PC-9 (cell line): ENCODE data around the gene SLC22A31. TPM values are rescaled to one million over a fixed set of nuclear protein-coding genes. Genes with fewer than 3 reads are reported as not detected.

Experiments used
- BruUV-seq: library from RNA; stranded (reverse); fragments of 400-500 nt; replicated peaks from 2 replicates; lab custom pipeline; 2021; lab: Mats Ljungman, UMichigan
- CTCF ChIA-PET: fragments of 300-600 bp; sonication (Branson Sonifier 250); formaldehyde crosslinking; loops from one replicate; lab custom pipeline; 2022; ENCODE audit warnings: antibody characterized with exemption; lab: Charles Lee
- POLR2A ChIA-PET: fragments of 300-600 bp; sonication (Branson Sonifier 250); formaldehyde crosslinking; loops from one replicate; lab custom pipeline; 2022; ENCODE audit warnings: antibody characterized with exemption; ENCODE audit not compliant: unreplicated experiment; lab: Charles Lee
- DNase-seq, 2 experiments: peaks; one replicate each; pipeline versions ENCODE4 v3.0.0 to v3.0.0-alpha.2; 2015 to 2022; ENCODE audit warnings: mixed read lengths in 1 of 2
- H2AFZ ChIP-seq: fragments of 200-600 bp; sonication (generic); 2 replicates; pipeline ENCODE4 v1.8.1; 2017; ENCODE audit warnings: antibody characterized with exemption
- H3F3A ChIP-seq: fragments of 200-600 bp; sonication (generic); 2 replicates; pipeline ENCODE4 v1.8.1; 2017; ENCODE audit warnings: antibody characterized with exemption, mild to moderate bottlenecking, low read depth; ENCODE audit not compliant: insufficient read depth
- H3K27ac ChIP-seq: fragments of 200-600 bp; sonication (generic); 2 replicates; pipeline ENCODE4 v1.6.1; 2016; ENCODE audit warnings: mixed run types
- H3K27me3 ChIP-seq: fragments of 200-600 bp; sonication (generic); 2 replicates; pipeline ENCODE4 v1.6.1; 2016; ENCODE audit warnings: low read depth, mixed run types; ENCODE audit not compliant: insufficient read depth
- H3K36me3 ChIP-seq: fragments of 200-600 bp; sonication (generic); 2 replicates; pipeline ENCODE4 v1.6.1; 2016; ENCODE audit warnings: low read depth, mixed run types
- H3K4me1 ChIP-seq: fragments of 200-600 bp; sonication (generic); replicated peaks from 2 replicates; pipeline ENCODE4 v1.6.1; 2016; ENCODE audit warnings: mixed run types; ENCODE audit not compliant: insufficient read depth
- H3K4me2 ChIP-seq: fragments of 200-600 bp; sonication (generic); 2 replicates; pipeline ENCODE4 v1.6.1; 2017; ENCODE audit warnings: mixed run types
- H3K4me3 ChIP-seq: fragments of 200-600 bp; sonication (generic); 2 replicates; pipeline ENCODE4 v1.6.1; 2016; ENCODE audit warnings: mixed run types
- H3K79me2 ChIP-seq: fragments of 200-600 bp; sonication (generic); 2 replicates; pipeline ENCODE4 v1.6.1; 2017; ENCODE audit warnings: low read depth, mixed run types
- H3K9me2 ChIP-seq: fragments of 200-600 bp; sonication (generic); 2 replicates; pipeline ENCODE4 v1.8.1; 2017; ENCODE audit warnings: mild to moderate bottlenecking; ENCODE audit not compliant: insufficient read depth
- H3K9me3 ChIP-seq: fragments of 200-600 bp; sonication (generic); 2 replicates; pipeline ENCODE4 v1.8.1; 2016; ENCODE audit warnings: low read depth; ENCODE audit not compliant: insufficient read depth
- H4K20me1 ChIP-seq: fragments of 200-600 bp; sonication (generic); 2 replicates; pipeline ENCODE4 v1.8.1; 2017; ENCODE audit not compliant: insufficient read depth
- EZH2 ChIP-seq: fragments of 200-600 bp; sonication (generic); IDR thresholded peaks from 2 replicates; pipeline ENCODE4 v1.8.0; 2017; ENCODE audit warnings: antibody characterized with exemption, low read depth
- intact Hi-C: fragments of 100-400 bp; cut with micrococcal nuclease; formaldehyde crosslinking; loops from one replicate; pipeline ENCODE4 v1.10.0; 2022; ENCODE audit not compliant: unreplicated experiment
- total RNA-seq: library from RNA; stranded (reverse); gene quantifications from 2 replicates; pipeline ENCODE4 v1.2.3, GENCODE V29; 2021
- TF ChIP-seq, protein P1 (sequence below): fragments of 200-600 bp; sonication (generic); conservative IDR thresholded peaks from 2 replicates; pipeline ENCODE4 v1.6.1; 2017; ENCODE audit warnings: mixed run types, antibody characterized with exemption, mild to moderate bottlenecking, moderate library complexity

The SLC22A31 gene
- total RNA-seq, 1 experiment from 2014 or later = 2.5 TPM

DNA sequence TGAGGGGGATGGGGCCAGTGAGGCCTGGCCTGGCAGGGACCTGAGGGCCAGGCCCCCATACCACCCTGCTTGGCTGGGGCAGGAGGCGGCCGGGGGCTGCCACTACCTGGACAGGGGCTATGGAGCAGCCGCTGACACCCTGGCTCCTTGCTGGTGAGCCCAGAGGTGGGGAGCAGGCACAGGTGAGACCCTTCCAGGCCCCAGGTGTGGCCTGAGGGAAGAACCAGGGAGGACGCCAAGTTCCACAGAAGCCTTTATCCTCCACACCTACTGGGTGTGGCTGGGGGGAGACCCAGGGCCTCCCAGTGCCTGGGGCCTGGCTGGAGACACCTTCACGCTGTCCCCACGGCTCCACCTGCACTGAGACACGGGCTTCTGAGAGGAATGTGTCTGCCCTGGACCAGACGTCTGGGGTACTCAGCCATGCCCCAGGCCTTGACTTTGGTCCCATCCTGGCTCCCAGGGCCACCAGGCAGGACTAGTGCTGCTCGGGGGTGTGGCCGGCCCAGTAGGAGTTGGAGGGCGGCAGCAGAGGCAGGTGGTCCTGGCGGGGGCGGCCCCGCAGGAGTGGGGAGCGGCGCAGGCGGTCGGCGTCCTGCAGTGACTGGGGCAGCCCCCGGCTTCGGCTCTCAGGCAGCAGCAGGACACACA, 4.7 kb downstream of the SLC22A31 start:
- H3K4me3 ChIP-seq = no peak overlapping the region
- H3K27ac ChIP-seq = no peak overlapping the region
- TF ChIP-seq, protein P1, sequence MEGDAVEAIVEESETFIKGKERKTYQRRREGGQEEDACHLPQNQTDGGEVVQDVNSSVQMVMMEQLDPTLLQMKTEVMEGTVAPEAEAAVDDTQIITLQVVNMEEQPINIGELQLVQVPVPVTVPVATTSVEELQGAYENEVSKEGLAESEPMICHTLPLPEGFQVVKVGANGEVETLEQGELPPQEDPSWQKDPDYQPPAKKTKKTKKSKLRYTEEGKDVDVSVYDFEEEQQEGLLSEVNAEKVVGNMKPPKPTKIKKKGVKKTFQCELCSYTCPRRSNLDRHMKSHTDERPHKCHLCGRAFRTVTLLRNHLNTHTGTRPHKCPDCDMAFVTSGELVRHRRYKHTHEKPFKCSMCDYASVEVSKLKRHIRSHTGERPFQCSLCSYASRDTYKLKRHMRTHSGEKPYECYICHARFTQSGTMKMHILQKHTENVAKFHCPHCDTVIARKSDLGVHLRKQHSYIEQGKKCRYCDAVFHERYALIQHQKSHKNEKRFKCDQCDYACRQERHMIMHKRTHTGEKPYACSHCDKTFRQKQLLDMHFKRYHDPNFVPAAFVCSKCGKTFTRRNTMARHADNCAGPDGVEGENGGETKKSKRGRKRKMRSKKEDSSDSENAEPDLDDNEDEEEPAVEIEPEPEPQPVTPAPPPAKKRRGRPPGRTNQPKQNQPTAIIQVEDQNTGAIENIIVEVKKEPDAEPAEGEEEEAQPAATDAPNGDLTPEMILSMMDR = no peak
- no peak for TF ChIP-seq EZH2
- peaks cover 9% of the 10 kb centered on the region; the same call in 1 of the 2 replicates for H3K4me1 ChIP-seq
- H4K20me1 ChIP-seq = no peaks in the 10 kb centered on the region
- H3K27me3 ChIP-seq = peaks cover 6% of the 10 kb centered on the region
- POLR2A ChIA-PET = no interaction called here
- no peak for DNase-seq
- no peak overlapping the region for H2AFZ ChIP-seq
- CTCF ChIA-PET = no interaction called here
- peaks cover 6% of the 10 kb centered on the region; the same call in 1 of the 2 replicates for H3F3A ChIP-seq
- no peak overlapping the region for H3K4me2 ChIP-seq
- H3K36me3 ChIP-seq = no peaks in the 10 kb centered on the region
- no peaks in the 10 kb centered on the region for H3K9me3 ChIP-seq
- BruUV-seq = no TSS peak
- intact Hi-C loops = no loop called here
- H3K79me2 ChIP-seq = no peaks in the 10 kb centered on the region
- H3K9me2 ChIP-seq = no peaks in the 10 kb centered on the region

- CTCF ChIA-PET = no interaction called here
- Histone ChIP-seq H3K27me3 (no peaks in the 10 kb centered on the region), H3F3A (peaks cover 16% of the 10 kb centered on the region; the same call in 1 of the 2 replicates), H2AFZ (no peak overlapping the region), H3K27ac (no peak overlapping the region), H4K20me1 (no peaks in the 10 kb centered on the region), H3K4me3 (no peak overlapping the region), H3K36me3 (no peaks in the 10 kb centered on the region), H3K4me2 (no peak overlapping the region), H3K9me2 (no peaks in the 10 kb centered on the region), H3K79me2 (no peaks in the 10 kb centered on the region), H3K9me3 (no peaks in the 10 kb centered on the region), H3K4me1 (no peaks in the 10 kb centered on the region)
- POLR2A ChIA-PET = no interaction called here
- intact Hi-C loops = no loop called here
- no peak for TF ChIP-seq EZH2
- TF ChIP-seq, protein P1 = no peak
- DNase-seq = no peak
- BruUV-seq = no TSS peak
Observed at GRCh38 chr16:89194340-89195311, 5.7 kb downstream of the SLC22A31 start.

DNA sequence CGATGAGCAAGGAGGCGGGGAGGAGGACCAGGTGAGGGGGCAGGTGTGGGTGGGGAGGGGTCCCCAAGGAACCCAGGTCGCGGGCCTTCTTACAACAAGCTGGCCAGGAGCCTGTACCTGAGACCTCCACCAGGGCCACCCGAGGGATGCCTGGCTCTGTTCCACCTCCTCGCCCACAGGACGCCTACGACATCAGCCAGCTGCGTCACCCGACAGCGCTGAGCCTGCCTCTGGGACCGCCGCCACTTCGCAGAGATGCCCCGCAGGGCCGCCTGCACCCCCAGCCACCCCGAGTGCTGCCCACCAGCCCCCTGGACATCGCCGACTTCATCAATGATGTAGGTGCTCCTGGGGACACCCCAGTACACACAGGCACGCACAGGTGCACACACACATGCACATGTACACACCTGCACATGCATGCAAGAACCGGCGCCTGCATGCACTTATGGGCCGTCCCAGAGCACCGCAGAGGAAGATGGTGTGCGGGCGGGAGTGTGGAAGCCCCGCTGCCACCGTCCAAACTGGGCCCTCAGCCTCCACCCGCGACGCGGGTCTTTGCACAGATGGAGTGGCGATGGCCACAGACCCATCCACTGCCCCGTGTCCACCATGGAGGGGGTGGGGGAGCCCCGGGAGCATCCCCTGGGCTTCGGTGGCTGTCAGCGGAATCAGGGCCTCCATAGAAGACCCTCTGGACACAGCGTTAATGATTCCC, 6.6 kb downstream of the SLC22A31 start:
- H3K4me2 ChIP-seq = no peak overlapping the region
- no peak overlapping the region for H2AFZ ChIP-seq
- H3K4me1 ChIP-seq = no peaks in the 10 kb centered on the region
- no TSS peak for BruUV-seq
- H3K27ac ChIP-seq = no peak overlapping the region
- CTCF ChIA-PET = interaction anchor here (0.6 kb wide), 1 partner anchor 456 kb away, joined by 9 read pairs; no protein-coding TSS in a partner anchor
- H4K20me1 ChIP-seq = no peaks in the 10 kb centered on the region
- DNase-seq = no peak
- no peaks in the 10 kb centered on the region for H3K27me3 ChIP-seq
- POLR2A ChIA-PET = no interaction called here
- H3K36me3 ChIP-seq = no peaks in the 10 kb centered on the region
- H3K79me2 ChIP-seq = no peaks in the 10 kb centered on the region
- intact Hi-C loops = no loop called here
- H3K9me2 ChIP-seq = no peaks in the 10 kb centered on the region
- H3F3A ChIP-seq = peaks cover 20% of the 10 kb centered on the region; the same call in 1 of the 2 replicates
- no peaks in the 10 kb centered on the region for H3K9me3 ChIP-seq
- no peak for TF ChIP-seq EZH2
- TF ChIP-seq, protein P1 = no peak
- H3K4me3 ChIP-seq = no peak overlapping the region
